T-helper 1 cell treated with Interleukin-12 subunit alpha and Interleukin-12 subunit beta and Interleukin-4 antibody, amounts not matched to agents 30 μg/mL and 1 μg/mL, for 36 hours (primary cell): ENCODE results near the gene GRIN2B.

Experiments
- H3K27ac Mint-ChIP-seq: one replicate; pipeline ENCODE4 v1.8.0; 2021; ENCODE audit warnings: mild to moderate bottlenecking, mixed read lengths
- H3K27me3 Mint-ChIP-seq: one replicate; pipeline ENCODE4 v1.8.0; 2021; ENCODE audit warnings: low read depth, mixed read lengths
- H3K36me3 Mint-ChIP-seq: one replicate; pipeline ENCODE4 v1.8.0; 2021; ENCODE audit warnings: low read depth, mixed read lengths
- H3K4me1 Mint-ChIP-seq: one replicate; pipeline ENCODE4 v1.8.0; 2021; ENCODE audit warnings: low read depth, mixed read lengths
- H3K4me3 Mint-ChIP-seq: one replicate; pipeline ENCODE4 v1.8.0; 2021; ENCODE audit warnings: mild to moderate bottlenecking, moderate library complexity, mixed read lengths
- H3K9me3 Mint-ChIP-seq: one replicate; pipeline ENCODE4 v1.8.0; 2021; ENCODE audit warnings: mixed read lengths

The GRIN2B gene

GRCh38 chr12:13973996-13974395, 7.4 kb downstream of the GRIN2B start:
- Mint-ChIP-seq H3K27ac (no peak overlapping the region), H3K27me3 (peaks cover 12% of the 10 kb centered on the region), H3K4me1 (no peaks in the 10 kb centered on the region), H3K4me3 (no peak overlapping the region), H3K36me3 (no peaks in the 10 kb centered on the region), H3K9me3 (no peaks in the 10 kb centered on the region)

- Mint-ChIP-seq H3K27me3 (no peaks in the 10 kb centered on the region), H3K27ac (no peak overlapping the region), H3K36me3 (no peaks in the 10 kb centered on the region), H3K4me3 (no peak overlapping the region), H3K9me3 (no peaks in the 10 kb centered on the region), H3K4me1 (no peaks in the 10 kb centered on the region)
Measured at GRCh38 chr12:13970803-13971202, 10.6 kb downstream of the GRIN2B start.

- no peaks in the 10 kb centered on the region for H3K27me3 Mint-ChIP-seq
- no peaks in the 10 kb centered on the region for H3K9me3 Mint-ChIP-seq
- no peak overlapping the region for H3K27ac Mint-ChIP-seq
- H3K4me1 Mint-ChIP-seq = no peaks in the 10 kb centered on the region
- H3K36me3 Mint-ChIP-seq = no peaks in the 10 kb centered on the region
- no peak overlapping the region for H3K4me3 Mint-ChIP-seq
Measured at GRCh38 chr12:13968281-13968680, 13.1 kb downstream of the GRIN2B start.

GRCh38 chr12:13964666-13965065, 16.7 kb downstream of the GRIN2B start:
- Mint-ChIP-seq H3K36me3 (no peaks in the 10 kb centered on the region), H3K27me3 (no peaks in the 10 kb centered on the region), H3K9me3 (no peaks in the 10 kb centered on the region), H3K4me1 (no peaks in the 10 kb centered on the region), H3K4me3 (no peak overlapping the region), H3K27ac (no peak overlapping the region)

GRCh38 chr12:13962699-13963098, 18.7 kb downstream of the GRIN2B start:
- Mint-ChIP-seq H3K9me3 (no peaks in the 10 kb centered on the region), H3K4me3 (no peak overlapping the region), H3K36me3 (no peaks in the 10 kb centered on the region), H3K27ac (no peak overlapping the region), H3K27me3 (no peaks in the 10 kb centered on the region), H3K4me1 (no peaks in the 10 kb centered on the region)

GRCh38 chr12:13961971-13962370, 19.4 kb downstream of the GRIN2B start:
- H3K9me3 Mint-ChIP-seq = no peaks in the 10 kb centered on the region
- H3K27ac Mint-ChIP-seq = no peak overlapping the region
- no peaks in the 10 kb centered on the region for H3K4me1 Mint-ChIP-seq
- no peaks in the 10 kb centered on the region for H3K36me3 Mint-ChIP-seq
- H3K27me3 Mint-ChIP-seq = no peaks in the 10 kb centered on the region
- H3K4me3 Mint-ChIP-seq = no peak overlapping the region

GRCh38 chr12:13959131-13959723, 22.2 kb downstream of the GRIN2B start:
- no peak overlapping the region for H3K27ac Mint-ChIP-seq

GRCh38 chr12:13957576-13957975, 23.8 kb downstream of the GRIN2B start:
- no peak overlapping the region for H3K4me3 Mint-ChIP-seq
- H3K36me3 Mint-ChIP-seq = no peaks in the 10 kb centered on the region
- no peaks in the 10 kb centered on the region for H3K4me1 Mint-ChIP-seq
- H3K27ac Mint-ChIP-seq = no peak overlapping the region
- H3K27me3 Mint-ChIP-seq = no peaks in the 10 kb centered on the region
- no peaks in the 10 kb centered on the region for H3K9me3 Mint-ChIP-seq

More at GRCh38 chr12:13959131-13959723, 22.2 kb downstream of the GRIN2B start:
- Mint-ChIP-seq H3K36me3 (no peaks in the 10 kb centered on the region), H3K9me3 (no peaks in the 10 kb centered on the region), H3K4me3 (no peak overlapping the region), H3K4me1 (no peaks in the 10 kb centered on the region), H3K27me3 (no peaks in the 10 kb centered on the region)

GRCh38 chr12:13956060-13956590, 25.3 kb downstream of the GRIN2B start:
- Mint-ChIP-seq H3K9me3 (no peaks in the 10 kb centered on the region), H3K36me3 (no peaks in the 10 kb centered on the region), H3K27ac (no peak overlapping the region), H3K4me1 (no peaks in the 10 kb centered on the region), H3K4me3 (no peak overlapping the region), H3K27me3 (no peaks in the 10 kb centered on the region)

- Mint-ChIP-seq H3K27me3 (no peaks in the 10 kb centered on the region), H3K4me3 (no peak overlapping the region), H3K9me3 (no peaks in the 10 kb centered on the region), H3K27ac (no peak overlapping the region), H3K36me3 (no peaks in the 10 kb centered on the region), H3K4me1 (no peaks in the 10 kb centered on the region)
Measured at GRCh38 chr12:13952096-13952495, 29.3 kb downstream of the GRIN2B start.

- Mint-ChIP-seq H3K36me3 (no peaks in the 10 kb centered on the region), H3K27me3 (no peaks in the 10 kb centered on the region), H3K4me3 (no peak overlapping the region), H3K4me1 (no peaks in the 10 kb centered on the region), H3K9me3 (no peaks in the 10 kb centered on the region), H3K27ac (no peak overlapping the region)
Measured at GRCh38 chr12:13950502-13950901, 30.9 kb downstream of the GRIN2B start.

- Mint-ChIP-seq H3K27me3 (peaks cover 4% of the 10 kb centered on the region), H3K9me3 (no peaks in the 10 kb centered on the region), H3K36me3 (no peaks in the 10 kb centered on the region), H3K4me3 (no peak overlapping the region), H3K27ac (no peak overlapping the region), H3K4me1 (no peaks in the 10 kb centered on the region)
Measured at GRCh38 chr12:13948621-13949020, 32.8 kb downstream of the GRIN2B start.

GRCh38 chr12:13947276-13947946, 34.0 kb downstream of the GRIN2B start:
- Mint-ChIP-seq H3K9me3 (no peaks in the 10 kb centered on the region), H3K36me3 (no peaks in the 10 kb centered on the region), H3K27me3 (peaks cover 4% of the 10 kb centered on the region), H3K4me3 (no peak overlapping the region), H3K27ac (no peak overlapping the region), H3K4me1 (no peaks in the 10 kb centered on the region)

- Mint-ChIP-seq H3K4me3 (no peak overlapping the region), H3K36me3 (no peaks in the 10 kb centered on the region), H3K4me1 (no peaks in the 10 kb centered on the region), H3K27me3 (peaks cover 10% of the 10 kb centered on the region), H3K27ac (no peak overlapping the region), H3K9me3 (no peaks in the 10 kb centered on the region)
Measured at GRCh38 chr12:13945641-13946040, 35.8 kb downstream of the GRIN2B start.

- Mint-ChIP-seq H3K27me3 (peaks cover 10% of the 10 kb centered on the region), H3K4me1 (no peaks in the 10 kb centered on the region), H3K36me3 (no peaks in the 10 kb centered on the region), H3K9me3 (no peaks in the 10 kb centered on the region), H3K27ac (no peak overlapping the region), H3K4me3 (no peak overlapping the region)
Measured at GRCh38 chr12:13945236-13945635, 36.2 kb downstream of the GRIN2B start.
